IMR-90 (cell line): Measurements from ENCODE around the gene HSPA9. TPM values are rescaled to one million over a fixed set of nuclear protein-coding genes. Genes with fewer than 3 reads are reported as not detected.

Experiments used
- ATAC-seq: fragments of 200-7000 bp; cut with Tn5 transposase; 2 replicates; pipeline ENCODE4 v1.9.1; 2020; ENCODE audit warnings: low read depth, mild to moderate bottlenecking, moderate library complexity
- BruUV-seq: library from RNA; stranded (reverse); fragments of 400-500 nt; replicated peaks from 2 replicates; lab custom pipeline; 2021; lab: Mats Ljungman, UMichigan
- CTCF ChIA-PET: fragments of 300-600 bp; formaldehyde crosslinking; extraction: SDS; loops from one replicate; lab custom pipeline; 2021; ENCODE audit warnings: antibody characterized with exemption; lab: Yijun Ruan, JAX
- POLR2A ChIA-PET: fragments of 300-600 bp; sonication (Branson Sonifier 250); formaldehyde crosslinking; loops from one replicate; lab custom pipeline; 2022; ENCODE audit warnings: antibody characterized with exemption; ENCODE audit not compliant: unreplicated experiment; lab: Charles Lee
- DNase-seq: peaks from one replicate; pipeline ENCODE4 v3.0.0; 2013
- H2AFZ ChIP-seq: replicated peaks from 2 replicates; pipeline ENCODE3; 2013; ENCODE audit warnings: low read length, mild to moderate bottlenecking; ENCODE audit not compliant: poor library complexity
- H2AK5ac ChIP-seq: 2 replicates; pipeline ENCODE4 v1.6.1; 2013; ENCODE audit warnings: low read depth, low read length, inconsistent platforms
- H2AK9ac ChIP-seq: replicated peaks from 2 replicates; pipeline ENCODE3; 2013; ENCODE audit warnings: mild to moderate bottlenecking, low read depth, low read length, moderate library complexity; ENCODE audit not compliant: poor library complexity
- H2BK120ac ChIP-seq: 2 replicates; pipeline ENCODE4 v1.6.1; 2013; ENCODE audit warnings: low read depth, low read length, inconsistent platforms
- H2BK15ac ChIP-seq: 3 replicates; pipeline ENCODE4 v1.6.1; 2013; ENCODE audit warnings: low read depth, low read length, inconsistent platforms
- H2BK20ac ChIP-seq: 2 replicates; pipeline ENCODE4 v1.6.1; 2013; ENCODE audit warnings: low read depth, mild to moderate bottlenecking, inconsistent platforms, low read length, moderate library complexity
- H2BK5ac ChIP-seq: 2 replicates; pipeline ENCODE4 v1.6.1; 2013; ENCODE audit warnings: mild to moderate bottlenecking, low read depth, low read length, inconsistent platforms; ENCODE audit not compliant: poor library complexity, severe bottlenecking
- H3K14ac ChIP-seq: replicated peaks from 2 replicates; pipeline ENCODE4 v1.6.1; 2013; ENCODE audit warnings: low read depth, low read length, inconsistent platforms
- H3K18ac ChIP-seq: 2 replicates; pipeline ENCODE4 v1.6.1; 2013; ENCODE audit warnings: low read depth, low read length, control low read depth
- H3K23ac ChIP-seq: 2 replicates; pipeline ENCODE4 v1.6.1; 2013; ENCODE audit warnings: low read depth, low read length, inconsistent platforms
- H3K27ac ChIP-seq: 2 replicates; pipeline ENCODE4 v1.5.1; 2013; ENCODE audit warnings: mild to moderate bottlenecking, control low read depth, low read length; ENCODE audit not compliant: insufficient read depth
- H3K27me3 ChIP-seq: 2 replicates; pipeline ENCODE4 v1.6.1; 2013; ENCODE audit warnings: low read length; ENCODE audit not compliant: control insufficient read depth, insufficient read depth
- H3K36me3 ChIP-seq: 2 replicates; pipeline ENCODE4 v1.6.1; 2013; ENCODE audit warnings: low read length, mixed read lengths; ENCODE audit not compliant: control insufficient read depth, insufficient read depth
- H3K4ac ChIP-seq: 2 replicates; pipeline ENCODE4 v1.6.1; 2013; ENCODE audit warnings: low read depth, low read length, inconsistent platforms
- H3K4me1 ChIP-seq: 2 replicates; pipeline ENCODE4 v1.6.1; 2013; ENCODE audit warnings: low read length, mixed read lengths; ENCODE audit not compliant: control insufficient read depth, insufficient read depth
- H3K4me2 ChIP-seq: 2 replicates; pipeline ENCODE4 v1.6.1; 2013; ENCODE audit warnings: low read depth, mild to moderate bottlenecking, control low read depth, low read length, moderate library complexity
- H3K4me3 ChIP-seq: 2 replicates; pipeline ENCODE4 v1.5.1; 2013; ENCODE audit warnings: low read depth, mild to moderate bottlenecking, control low read depth, low read length, moderate library complexity; ENCODE audit not compliant: insufficient read depth
- H3K56ac ChIP-seq: 2 replicates; pipeline ENCODE4 v1.6.1; 2013; ENCODE audit warnings: low read length, inconsistent platforms; ENCODE audit not compliant: insufficient read depth; ENCODE audit errors: extremely low read depth
- H3K79me1 ChIP-seq, 2 experiments: 2 replicates each; pipeline ENCODE4 v1.6.1; 2013; ENCODE audit warnings: low read length in 2 of 2, inconsistent platforms in 1 of 2, low read depth in 1 of 2
- H3K9ac ChIP-seq: 2 replicates; pipeline ENCODE4 v1.6.1; 2013; ENCODE audit warnings: low read depth, low read length, control low read depth
- H3K9me1 ChIP-seq: 2 replicates; pipeline ENCODE4 v1.6.1; 2013; ENCODE audit warnings: low read length, inconsistent platforms; ENCODE audit not compliant: insufficient read depth
- H3K9me3 ChIP-seq: 2 replicates; pipeline ENCODE4 v1.6.1; 2013; ENCODE audit warnings: low read length; ENCODE audit not compliant: control insufficient read depth, insufficient read depth
- H4K20me1 ChIP-seq: 2 replicates; pipeline ENCODE4 v1.6.1; 2013; ENCODE audit warnings: low read length, inconsistent platforms; ENCODE audit not compliant: insufficient read depth
- H4K5ac ChIP-seq: 2 replicates; pipeline ENCODE4 v1.6.1; 2013; ENCODE audit warnings: mild to moderate bottlenecking, low read depth, low read length, control low read depth
- H4K8ac ChIP-seq, 2 experiments: 2 replicates each; pipeline ENCODE4 v1.6.1; 2013; ENCODE audit warnings: low read depth in 2 of 2, low read length in 2 of 2, control low read depth in 1 of 2, inconsistent platforms in 1 of 2
- H4K91ac ChIP-seq: 2 replicates; pipeline ENCODE4 v1.6.1; 2013; ENCODE audit warnings: low read depth, low read length, inconsistent platforms; ENCODE audit not compliant: insufficient read depth
- BHLHE40 ChIP-seq: fragments of 150-350 bp; IDR thresholded peaks from 2 replicates; pipeline ENCODE4 v1.6.1; 2016; ENCODE audit warnings: mild to moderate bottlenecking, low read depth, low read length
- CEBPB ChIP-seq: IDR thresholded peaks from 2 replicates; pipeline ENCODE4 v1.6.1; 2012; ENCODE audit warnings: low read depth, low read length, improper control_type of control experiment
- CHD1 ChIP-seq: IDR thresholded peaks from 2 replicates; pipeline ENCODE4 v1.6.1; 2012; ENCODE audit warnings: low read depth, low read length, improper control_type of control experiment
- FOS ChIP-seq: fragments of 150-350 bp; IDR thresholded peaks from 2 replicates; pipeline ENCODE4 v1.6.1; 2016; ENCODE audit warnings: low read depth, low read length
- MAFK ChIP-seq: IDR thresholded peaks from 2 replicates; pipeline ENCODE4 v1.6.1; 2012; ENCODE audit warnings: low read depth, low read length, improper control_type of control experiment
- MXI1 ChIP-seq: IDR thresholded peaks from 2 replicates; pipeline ENCODE4 v1.6.1; 2012; ENCODE audit warnings: low read depth, mild to moderate bottlenecking, low read length, moderate library complexity, borderline replicate concordance
- POLR2A ChIP-seq: IDR thresholded peaks from 2 replicates; pipeline ENCODE4 v1.6.1; 2012; ENCODE audit warnings: mild to moderate bottlenecking, low read depth, low read length
- RAD21 ChIP-seq: IDR thresholded peaks from 2 replicates; pipeline ENCODE4 v1.6.1; 2012; ENCODE audit warnings: low read length, improper control_type of control experiment
- RCOR1 ChIP-seq: IDR thresholded peaks from 2 replicates; pipeline ENCODE4 v1.6.1; 2012; ENCODE audit warnings: mild to moderate bottlenecking, low read length, improper control_type of control experiment; ENCODE audit not compliant: insufficient replicate concordance
- SMC3 ChIP-seq: fragments of 150-350 bp; IDR thresholded peaks from 2 replicates; pipeline ENCODE4 v1.6.1; 2016; ENCODE audit warnings: low read depth, mild to moderate bottlenecking, antibody characterized with exemption, low read length, moderate library complexity
- WGBS, 2 experiments: methylation state at CpG; one replicate each; pipeline versions ENCODE4 v1.1.5 to v1.1.7; 2013; ENCODE audit warnings: missing lambda C conversion rate in 2 of 2; ENCODE audit not compliant: insufficient read length in 1 of 2; ENCODE audit errors: extremely low coverage in 2 of 2; 5-methylcytosine and 5-hydroxymethylcytosine counted together
- dilution Hi-C: fragments of 300-500 bp; cut with HindIII; formaldehyde crosslinking; loops from one replicate; pipeline ENCODE4 v1.14.3; 2018; ENCODE audit warnings: low sequenced_read_pairs; ENCODE audit not compliant: unreplicated experiment
- in situ Hi-C: fragments of 300-500 bp; cut with MboI; formaldehyde crosslinking; loops from 3 replicates; pipeline ENCODE4 v1.14.3; 2019; ENCODE audit warnings: low sequenced_read_pairs, inconsistent platforms, mixed read lengths
- intact Hi-C: fragments of 100-400 bp; cut with micrococcal nuclease; formaldehyde crosslinking; loops from 2 replicates; pipeline ENCODE4 v1.10.0; 2022
- polyA plus RNA-seq, 3 experiments: library from polyadenylated mRNA; depleted of rRNA; stranded (reverse); fragments of >200 nt; gene quantifications; 2 replicates each; pipeline ENCODE4 v1.2.3, GENCODE V29; 2012; ENCODE audit warnings: low replicate concordance in 1 of 3
- total RNA-seq: library from RNA; depleted of rRNA; stranded (reverse); fragments of >200 nt; gene quantifications from 2 replicates; pipeline ENCODE4 v1.2.3, GENCODE V29; 2012
- TF ChIP-seq, protein P1 (sequence below): conservative IDR thresholded peaks from 2 replicates; pipeline ENCODE4 v1.5.1; 2012; ENCODE audit warnings: mild to moderate bottlenecking, low read depth, low read length, improper control_type of control experiment
- TF ChIP-seq, protein P2 (sequence below): fragments of 150-350 bp; IDR thresholded peaks from 2 replicates; pipeline ENCODE4 v1.6.1; 2017; ENCODE audit warnings: mild to moderate bottlenecking, antibody characterized with exemption, low read length, low read depth
- TF ChIP-seq, protein P3 (sequence below): fragments of 150-350 bp; IDR thresholded peaks from 2 replicates; pipeline ENCODE4 v1.6.1; 2016; ENCODE audit warnings: low read depth, mild to moderate bottlenecking, low read length, moderate library complexity, borderline replicate concordance

HSPA9 gene
- total and polyA plus RNA-seq, 2 of the 4 experiments (the other 2 are of a cell fraction): 157 to 472 TPM

DNA sequence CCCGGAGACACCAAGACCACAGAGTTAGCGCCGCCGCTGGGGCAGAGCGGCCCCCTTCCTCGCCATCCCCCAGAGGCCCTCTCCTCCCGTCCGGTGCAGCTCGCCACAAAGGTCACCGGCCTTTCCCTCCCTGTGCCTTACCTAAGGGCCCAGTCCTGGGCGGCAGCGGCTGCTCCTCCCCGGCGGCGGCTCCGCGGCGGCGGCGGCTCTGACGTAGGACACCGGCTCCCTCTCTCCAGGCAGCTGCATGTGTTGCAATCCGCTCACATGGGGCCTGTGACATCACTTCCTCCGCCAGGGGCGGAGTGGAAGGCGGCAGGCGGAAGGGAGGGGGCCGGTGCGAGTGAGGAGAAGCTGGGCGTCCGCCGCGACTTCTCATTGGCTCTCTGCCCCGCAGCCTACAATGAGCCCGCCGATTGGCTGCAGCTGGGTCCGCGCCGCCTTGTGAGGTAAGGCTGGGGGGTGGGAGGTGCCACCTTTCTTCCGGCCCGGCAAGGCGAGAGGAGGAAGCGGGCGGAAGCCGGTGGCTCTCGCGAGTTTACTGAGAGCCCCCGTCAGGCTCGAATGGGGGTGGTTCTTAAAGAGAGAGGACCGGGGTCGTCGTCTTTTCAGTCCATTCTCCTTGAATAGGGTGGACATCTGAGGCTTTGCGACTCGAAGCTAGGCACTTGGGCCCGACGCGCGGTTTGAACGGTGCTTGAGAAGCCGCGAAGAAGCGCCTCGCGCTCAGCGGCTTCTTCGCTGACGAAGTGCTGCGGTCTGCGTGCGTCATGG is 32.1 kb downstream of the HSPA9 start, which contains the start of gene ETF1:
Gene ETF1, minus strand, starts transcription at position 281 of the 774 bp plus-strand sequence. CDS start 318 bp downstream, outside the sequence.
- H3K14ac ChIP-seq: peak within 1 kb of the TSS; percentile 100
- H2BK120ac ChIP-seq: peak within 1 kb of the TSS; percentile 96
- DNase-seq: peak; percentile 99
- dilution Hi-C loops: no loop called here
- peak within 1 kb of the TSS; percentile 93 to 99 for H4K8ac ChIP-seq
- H3K9me1 ChIP-seq: peaks cover 10% of the 10 kb centered on the region; the same call in 1 of the 2 replicates
- no TSS peak for BruUV-seq
- peak within 1 kb of the TSS; percentile 98 for H3K4me2 ChIP-seq
- H3K4me3 ChIP-seq: peak within 1 kb of the TSS; percentile 76
- H3K4me1 ChIP-seq: peaks cover 6% of the 10 kb centered on the region
- no peaks in the 10 kb centered on the region for H3K36me3 ChIP-seq
- no peaks in the 10 kb centered on the region for H3K9me3 ChIP-seq
- H4K91ac ChIP-seq: peak within 1 kb of the TSS; percentile 97
- peak within 1 kb of the TSS; percentile 87 for H3K18ac ChIP-seq
- peak within 1 kb of the TSS; percentile 100 for H3K4ac ChIP-seq
- peak within 1 kb of the TSS; percentile 94; the same call in 2 of the 3 replicates for H2BK15ac ChIP-seq
- in situ Hi-C loops: no loop called here
- peak within 1 kb of the TSS; percentile 79 for H4K5ac ChIP-seq
- peaks cover 40% of the 10 kb centered on the region for H4K20me1 ChIP-seq
- CTCF ChIA-PET: interaction anchor here (0.7 to 1.3 kb wide), 5 partner anchors 10 to 729 kb away, joined by 3 read pairs; no protein-coding TSS in a partner anchor
- 4% methylated on average over 13 of the region's 70 CpGs; no CpG with 5 or more reads in 1 of the 2 experiments for WGBS, 2 experiments
- intact Hi-C loops: loop anchor here (1.0 kb wide), 1 partner anchor 79 kb away; no protein-coding TSS in a partner anchor
- peak; percentile 93 for ATAC-seq
- peak within 1 kb of the TSS; percentile 100 for H3K23ac ChIP-seq
- H3K27ac ChIP-seq: peak within 1 kb of the TSS; percentile 92
- no peaks in the 10 kb centered on the region for H3K27me3 ChIP-seq
- peak within 1 kb of the TSS; percentile 89 for H2AK5ac ChIP-seq
- peak within 1 kb of the TSS; percentile 82; the same call in 1 of the 2 replicates for H2BK20ac ChIP-seq
- peak within 1 kb of the TSS; percentile 94 for H2BK5ac ChIP-seq
- peak within 1 kb of the TSS; percentile 100 for H3K56ac ChIP-seq
- POLR2A ChIA-PET: interaction anchor here (2.3 kb wide), 1 partner anchor 78 kb away, joined by 7 read pairs; the partner anchor contains the start of gene EGR1
- H3K79me1 ChIP-seq: peaks cover 9 to 53% of the 10 kb centered on the region in 2 experiments; a peak in 3 of 4 replicates
- peak within 1 kb of the TSS; percentile 91 for H3K9ac ChIP-seq
- H2AK9ac ChIP-seq: peak within 1 kb of the TSS; percentile 99
- H2AFZ ChIP-seq: peak within 1 kb of the TSS; percentile 98
- TF ChIP-seq MAFK (no peak), POLR2A (peak; percentile 92), RAD21 (no peak), FOS (no peak), RCOR1 (no peak), SMC3 (no peak), BHLHE40 (0 out of 2 replicates have a peak, but pooled peaks have one; percentile 29), MXI1 (no peak), CHD1 (no peak; the same call in 1 of the 2 replicates), CEBPB (peak; percentile 100)
- TF ChIP-seq, protein P1, sequence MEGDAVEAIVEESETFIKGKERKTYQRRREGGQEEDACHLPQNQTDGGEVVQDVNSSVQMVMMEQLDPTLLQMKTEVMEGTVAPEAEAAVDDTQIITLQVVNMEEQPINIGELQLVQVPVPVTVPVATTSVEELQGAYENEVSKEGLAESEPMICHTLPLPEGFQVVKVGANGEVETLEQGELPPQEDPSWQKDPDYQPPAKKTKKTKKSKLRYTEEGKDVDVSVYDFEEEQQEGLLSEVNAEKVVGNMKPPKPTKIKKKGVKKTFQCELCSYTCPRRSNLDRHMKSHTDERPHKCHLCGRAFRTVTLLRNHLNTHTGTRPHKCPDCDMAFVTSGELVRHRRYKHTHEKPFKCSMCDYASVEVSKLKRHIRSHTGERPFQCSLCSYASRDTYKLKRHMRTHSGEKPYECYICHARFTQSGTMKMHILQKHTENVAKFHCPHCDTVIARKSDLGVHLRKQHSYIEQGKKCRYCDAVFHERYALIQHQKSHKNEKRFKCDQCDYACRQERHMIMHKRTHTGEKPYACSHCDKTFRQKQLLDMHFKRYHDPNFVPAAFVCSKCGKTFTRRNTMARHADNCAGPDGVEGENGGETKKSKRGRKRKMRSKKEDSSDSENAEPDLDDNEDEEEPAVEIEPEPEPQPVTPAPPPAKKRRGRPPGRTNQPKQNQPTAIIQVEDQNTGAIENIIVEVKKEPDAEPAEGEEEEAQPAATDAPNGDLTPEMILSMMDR: no peak
- TF ChIP-seq, protein P2, sequence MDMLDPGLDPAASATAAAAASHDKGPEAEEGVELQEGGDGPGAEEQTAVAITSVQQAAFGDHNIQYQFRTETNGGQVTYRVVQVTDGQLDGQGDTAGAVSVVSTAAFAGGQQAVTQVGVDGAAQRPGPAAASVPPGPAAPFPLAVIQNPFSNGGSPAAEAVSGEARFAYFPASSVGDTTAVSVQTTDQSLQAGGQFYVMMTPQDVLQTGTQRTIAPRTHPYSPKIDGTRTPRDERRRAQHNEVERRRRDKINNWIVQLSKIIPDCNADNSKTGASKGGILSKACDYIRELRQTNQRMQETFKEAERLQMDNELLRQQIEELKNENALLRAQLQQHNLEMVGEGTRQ: peak; percentile 95
- TF ChIP-seq, protein P3, sequence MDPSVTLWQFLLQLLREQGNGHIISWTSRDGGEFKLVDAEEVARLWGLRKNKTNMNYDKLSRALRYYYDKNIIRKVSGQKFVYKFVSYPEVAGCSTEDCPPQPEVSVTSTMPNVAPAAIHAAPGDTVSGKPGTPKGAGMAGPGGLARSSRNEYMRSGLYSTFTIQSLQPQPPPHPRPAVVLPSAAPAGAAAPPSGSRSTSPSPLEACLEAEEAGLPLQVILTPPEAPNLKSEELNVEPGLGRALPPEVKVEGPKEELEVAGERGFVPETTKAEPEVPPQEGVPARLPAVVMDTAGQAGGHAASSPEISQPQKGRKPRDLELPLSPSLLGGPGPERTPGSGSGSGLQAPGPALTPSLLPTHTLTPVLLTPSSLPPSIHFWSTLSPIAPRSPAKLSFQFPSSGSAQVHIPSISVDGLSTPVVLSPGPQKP: no peak
